CD4-positive, alpha-beta memory T cell (primary cell): ENCODE results near the gene RFFL. TPM values are rescaled to one million over a fixed set of nuclear protein-coding genes. Genes with fewer than 3 reads are reported as not detected.

ENCODE experiments used
- CTCF ChIA-PET: fragments of 350-600 bp; sonication (Branson Sonifier 250); formaldehyde crosslinking; loops from one replicate; lab custom pipeline; 2021; ENCODE audit warnings: inconsistent platforms; ENCODE audit not compliant: partially characterized antibody; lab: Charles Lee
- POLR2A ChIA-PET: fragments of 350-600 bp; sonication (Branson Sonifier 250); formaldehyde crosslinking; loops from one replicate; lab custom pipeline; 2021; ENCODE audit not compliant: partially characterized antibody; lab: Charles Lee
- DNase-seq, 5 donors: peaks; one replicate each; pipeline versions ENCODE4 v3.0.0 to v3.0.0-alpha.2; 2020 to 2022; ENCODE audit warnings: mixed read lengths in 1 of 5
- H3K27ac ChIP-seq: one replicate; pipeline ENCODE4 v1.7.0; 2013; ENCODE audit warnings: low read depth, low read length
- H3K27me3 ChIP-seq: 2 replicates; pipeline ENCODE4 v1.7.0; 2013; ENCODE audit warnings: mild to moderate bottlenecking, low read length, moderate library complexity; ENCODE audit not compliant: insufficient read depth
- H3K36me3 ChIP-seq: 2 replicates; pipeline ENCODE4 v1.7.0; 2013; ENCODE audit warnings: mild to moderate bottlenecking, low read length, moderate library complexity; ENCODE audit not compliant: insufficient read depth
- H3K4me1 ChIP-seq: 2 replicates; pipeline ENCODE4 v1.7.0; 2013; ENCODE audit warnings: mild to moderate bottlenecking, low read length, moderate library complexity; ENCODE audit not compliant: insufficient read depth
- H3K4me3 ChIP-seq, 2 donors: one replicate each; pipeline ENCODE4 v1.7.0; 2013; ENCODE audit warnings: low read length in 2 of 2, mild to moderate bottlenecking in 1 of 2
- H3K9me3 ChIP-seq, 2 donors: one replicate each; pipeline ENCODE4 v1.7.0; 2013; ENCODE audit warnings: low read length in 2 of 2, control low read depth in 1 of 2; ENCODE audit not compliant: control insufficient read depth in 1 of 2
- H3K27ac Mint-ChIP-seq, 7 donors: one replicate each; pipeline ENCODE4 v1.8.0; 2020 to 2021; ENCODE audit warnings: mixed read lengths in 7 of 7, mild to moderate bottlenecking in 6 of 7, inconsistent platforms in 3 of 7, moderate library complexity in 3 of 7
- H3K27me3 Mint-ChIP-seq, 2 donors: one replicate each; pipeline ENCODE4 v1.8.0; 2020 to 2021; ENCODE audit warnings: mixed read lengths in 2 of 2
- H3K36me3 Mint-ChIP-seq, 2 donors: one replicate each; pipeline ENCODE4 v1.8.0; 2020 to 2021; ENCODE audit warnings: mixed read lengths in 2 of 2, inconsistent platforms in 1 of 2, mild to moderate bottlenecking in 1 of 2
- H3K4me1 Mint-ChIP-seq, 4 donors: one replicate each; pipeline ENCODE4 v1.8.0; 2020 to 2021; ENCODE audit warnings: mixed read lengths in 4 of 4, mild to moderate bottlenecking in 1 of 4
- H3K4me3 Mint-ChIP-seq, 8 donors: one replicate each; pipeline ENCODE4 v1.8.0; 2020 to 2021; ENCODE audit warnings: mixed read lengths in 8 of 8, mild to moderate bottlenecking in 7 of 8, moderate library complexity in 6 of 8, inconsistent platforms in 3 of 8
- H3K9me3 Mint-ChIP-seq, 8 donors: one replicate each; pipeline ENCODE4 v1.8.0; 2020 to 2021; ENCODE audit warnings: mixed read lengths in 8 of 8, mild to moderate bottlenecking in 5 of 8, inconsistent platforms in 3 of 8, moderate library complexity in 1 of 8
- intact Hi-C: fragments of 100-400 bp; cut with micrococcal nuclease; formaldehyde crosslinking; loops from one replicate; pipeline ENCODE4 v1.15.1; 2023
- polyA plus RNA-seq, 2 donors: library from polyadenylated mRNA; unstranded; fragments of 300-500 nt; fragmentation: Illumina TruSeq; gene quantifications; one replicate each; pipeline ENCODE4 v1.2.3, GENCODE V29; 2021
- total RNA-seq, 2 experiments: library from RNA; stranded (reverse); gene quantifications; one replicate each; pipeline ENCODE4 v1.2.3, GENCODE V29; 2021

The RFFL gene
- total and polyA plus RNA-seq, 4 experiments from 2014 or later = 48.3 to 82.3 (median 61.6) TPM

GRCh38 chr17:34980353-34980680, 83.2 kb downstream of the RFFL start, which contains the start of gene LIG3:
TSS of gene LIG3 (plus strand) at chr17:34980512. CDS start at chr17:34983006, 2,494 bp downstream.
- Mint-ChIP-seq H3K27me3 (no peaks in the 10 kb centered on the region), H3K36me3 (peaks cover 17 to 25% of the 10 kb centered on the region in 2 donors), H3K27ac (peak within 1 kb of the TSS; percentile 93 to 99 (median 98)), H3K4me3 (peak within 1 kb of the TSS; percentile 92 to 98 (median 94)), H3K9me3 (no peaks in the 10 kb centered on the region), H3K4me1 (peaks cover 38 to 53% (median 46%) of the 10 kb centered on the region in 4 donors)
- CTCF ChIA-PET = interaction anchor here (1.0 to 4.7 kb wide), 6 partner anchors 11 to 438 kb away, joined by 3 to 25 read pairs (median 11); partner anchors contain the start of genes RAD51D and RFFL
- intact Hi-C loops = loop anchor here (1.0 to 5.0 kb wide), 3 partner anchors 19 to 138 kb away; partner anchors contain the start of genes CCT6B, RFFL and ZNF830
- Histone ChIP-seq H3K27me3 (no peaks in the 10 kb centered on the region), H3K4me3 (peak within 1 kb of the TSS; percentile 53 to 68), H3K36me3 (no peaks in the 10 kb centered on the region), H3K9me3 (no peaks in the 10 kb centered on the region), H3K4me1 (peaks cover 41% of the 10 kb centered on the region), H3K27ac (peak within 1 kb of the TSS; percentile 97)
- POLR2A ChIA-PET = interaction anchor here (0.8 to 4.4 kb wide), 21 partner anchors 12 to 828 kb away, joined by 3 to 43 read pairs (median 5); partner anchors contain the start of genes CCT6B, NLE1, PEX12 and RAD51D
- peak; percentile 92 to 95 (median 93) for DNase-seq

DNA sequence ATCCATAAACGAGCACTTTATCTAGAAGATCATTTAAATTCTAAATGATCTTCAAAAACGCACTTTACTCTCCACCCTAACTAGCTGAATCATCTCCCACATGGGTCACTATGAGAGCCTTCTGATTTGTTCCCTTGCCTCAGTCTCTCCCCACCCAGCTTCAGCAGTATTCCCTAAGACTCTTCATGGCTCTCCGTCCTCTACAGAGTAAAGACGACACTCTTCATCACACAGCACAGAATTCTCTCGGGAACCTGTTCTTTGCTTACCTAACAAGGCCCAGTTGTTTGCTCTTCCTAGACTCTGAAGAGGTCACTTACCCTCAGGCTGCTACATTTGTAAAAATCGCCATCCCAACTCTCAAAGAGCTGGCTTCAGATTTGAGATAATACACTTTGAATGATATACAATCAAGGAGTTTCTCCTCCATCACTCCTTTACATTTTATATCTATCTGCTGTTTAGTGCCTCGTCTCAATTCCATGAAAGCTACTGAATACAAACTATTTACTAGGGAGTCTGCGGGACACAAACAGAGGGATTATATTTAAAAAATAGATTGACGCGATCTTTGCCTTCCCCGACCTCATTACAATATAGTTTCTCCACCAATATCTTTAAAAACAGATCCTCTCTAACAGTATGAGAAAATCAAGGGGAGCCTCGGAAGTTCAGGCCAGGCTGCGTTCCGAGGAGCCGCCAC, 83.7 kb downstream of the RFFL start:
- H3K27ac ChIP-seq = peak overlapping the region; percentile 97
- H3K4me1 ChIP-seq = peaks cover 41% of the 10 kb centered on the region
- intact Hi-C loops = loop anchor here (1.0 to 5.0 kb wide), 3 partner anchors 18 to 138 kb away; partner anchors contain the start of genes CCT6B, RFFL and ZNF830
- POLR2A ChIA-PET = interaction anchor here (0.9 to 4.4 kb wide), 15 partner anchors 12 to 258 kb away, joined by 3 to 43 read pairs (median 5); partner anchors contain the start of genes CCT6B, NLE1, RAD51D and ZNF830
- Mint-ChIP-seq H3K27me3 (no peaks in the 10 kb centered on the region), H3K9me3 (no peaks in the 10 kb centered on the region), H3K27ac (peak overlapping the region; percentile 93 to 99 (median 98)), H3K36me3 (peaks cover 12 to 22% of the 10 kb centered on the region in 2 donors), H3K4me1 (peaks cover 34 to 50% (median 42%) of the 10 kb centered on the region in 4 donors), H3K4me3 (peak overlapping the region; percentile 92 to 98 (median 94))
- H3K9me3 ChIP-seq = no peaks in the 10 kb centered on the region
- CTCF ChIA-PET = interaction anchor here (1.0 to 4.7 kb wide), 5 partner anchors 12 to 438 kb away, joined by 4 to 15 read pairs (median 8); partner anchors contain the start of gene RAD51D
- H3K27me3 ChIP-seq = no peaks in the 10 kb centered on the region
- no peak for DNase-seq
- peak overlapping the region; percentile 26 to 68 for H3K4me3 ChIP-seq
- no peaks in the 10 kb centered on the region for H3K36me3 ChIP-seq

GRCh38 chr17:34979153-34979552, 84.4 kb downstream of the RFFL start:
- Histone ChIP-seq H3K4me3 (no peak overlapping the region), H3K27me3 (no peaks in the 10 kb centered on the region), H3K9me3 (no peaks in the 10 kb centered on the region), H3K36me3 (no peaks in the 10 kb centered on the region), H3K4me1 (peaks cover 40% of the 10 kb centered on the region), H3K27ac (no peak overlapping the region)
- peak overlapping the region in 5 of 7 donors; percentile 11 to 98 (median 93) for H3K27ac Mint-ChIP-seq
- POLR2A ChIA-PET = interaction anchor here (0.9 to 4.4 kb wide), 4 partner anchors 15 to 259 kb away, joined by 3 to 43 read pairs (median 3); partner anchors contain the start of genes CCT6B and ZNF830
- intact Hi-C loops = no loop called here
- H3K4me1 Mint-ChIP-seq = peaks cover 32 to 46% (median 38%) of the 10 kb centered on the region in 4 donors
- H3K9me3 Mint-ChIP-seq = no peaks in the 10 kb centered on the region
- DNase-seq = no peak
- H3K4me3 Mint-ChIP-seq = peak overlapping the region in 4 of 8 donors; percentile 49 to 61 (median 56)
- CTCF ChIA-PET = interaction anchor here (2.5 to 4.7 kb wide), 2 partner anchors 12 to 110 kb away, joined by 8 to 15 read pairs; no protein-coding TSS in a partner anchor
- H3K36me3 Mint-ChIP-seq = peaks cover 12 to 19% of the 10 kb centered on the region in 2 donors
- no peaks in the 10 kb centered on the region for H3K27me3 Mint-ChIP-seq

GRCh38 chr17:34974794-34975785, 88.4 kb downstream of the RFFL start:
- no peak overlapping the region for H3K27ac ChIP-seq
- peaks cover 0 to 5% of the 10 kb centered on the region in 2 donors for H3K36me3 Mint-ChIP-seq
- no peaks in the 10 kb centered on the region for H3K27me3 ChIP-seq
- no peak overlapping the region for H3K27ac Mint-ChIP-seq
- CTCF ChIA-PET = interaction anchor here (1.2 to 1.3 kb wide), 2 partner anchors 10 to 144 kb away, joined by 3 read pairs; no protein-coding TSS in a partner anchor
- no peaks in the 10 kb centered on the region for H3K9me3 ChIP-seq
- no peaks in the 10 kb centered on the region for H3K9me3 Mint-ChIP-seq
- H3K36me3 ChIP-seq = no peaks in the 10 kb centered on the region
- H3K27me3 Mint-ChIP-seq = no peaks in the 10 kb centered on the region
- intact Hi-C loops = no loop called here
- DNase-seq = no peak
- H3K4me1 ChIP-seq = peaks cover 9% of the 10 kb centered on the region
- no peak overlapping the region for H3K4me3 Mint-ChIP-seq
- POLR2A ChIA-PET = interaction anchor here (1.4 to 1.9 kb wide), 3 partner anchors 11 to 88 kb away, joined by 3 to 9 read pairs (median 7); partner anchors contain the start of genes CCT6B and ZNF830
- peaks cover 9 to 11% (median 10%) of the 10 kb centered on the region in 4 donors for H3K4me1 Mint-ChIP-seq
- no peak overlapping the region for H3K4me3 ChIP-seq

GRCh38 chr17:34974179-34974578, 89.3 kb downstream of the RFFL start:
- CTCF ChIA-PET = interaction anchor here (1.2 to 1.3 kb wide), 2 partner anchors 9 to 145 kb away, joined by 3 read pairs; no protein-coding TSS in a partner anchor

More at GRCh38 chr17:34974179-34974578, 89.3 kb downstream of the RFFL start:
- no peaks in the 10 kb centered on the region for H3K36me3 ChIP-seq
- DNase-seq = no peak
- Mint-ChIP-seq H3K27me3 (no peaks in the 10 kb centered on the region), H3K4me3 (no peak overlapping the region), H3K27ac (no peak overlapping the region), H3K9me3 (no peaks in the 10 kb centered on the region), H3K36me3 (peaks cover 4 to 7% of the 10 kb centered on the region in 2 donors), H3K4me1 (peaks cover under 1 to 2% (median 2%) of the 10 kb centered on the region in 4 donors)
- H3K4me3 ChIP-seq = no peak overlapping the region
- intact Hi-C loops = no loop called here
- H3K9me3 ChIP-seq = no peaks in the 10 kb centered on the region
- no peaks in the 10 kb centered on the region for H3K27me3 ChIP-seq
- H3K4me1 ChIP-seq = no peaks in the 10 kb centered on the region
- no peak overlapping the region for H3K27ac ChIP-seq
- POLR2A ChIA-PET = interaction anchor here (0.7 to 1.9 kb wide), 4 partner anchors 10 to 89 kb away, joined by 3 to 9 read pairs (median 5); partner anchors contain the start of genes CCT6B and ZNF830
